ENCODE data around the gene TRDMT1. TPM values are rescaled to one million over a fixed set of nuclear protein-coding genes. Genes with fewer than 3 reads are reported as not detected.

Gene TRDMT1
- total RNA-seq, 1 donor from 2014 or later, result 16.2 TPM

DNA sequence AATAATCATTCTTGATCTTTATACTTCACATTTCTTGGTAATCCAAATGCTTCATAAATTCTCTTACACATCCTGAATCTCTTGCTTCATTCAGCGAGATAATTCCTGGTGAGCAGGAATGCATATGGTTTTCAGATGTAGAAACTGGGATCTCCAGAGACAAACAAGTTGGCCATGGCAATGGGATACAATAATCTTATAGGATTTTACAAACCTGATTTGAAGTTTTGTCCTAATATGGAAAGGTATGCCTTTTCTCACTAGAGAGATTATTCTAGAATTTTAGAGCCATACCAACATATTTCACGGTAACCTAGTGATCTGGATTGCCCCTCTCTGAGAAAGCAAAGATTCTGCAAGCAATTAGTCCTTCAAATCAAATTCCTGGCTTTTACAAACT lies 13.1 kb upstream of the TRDMT1 start:
- no peak overlapping the region for H3K4me3 ChIP-seq (ENCODE audit: low read length in 3 of 3)
- H3K27ac ChIP-seq (ENCODE audit: low read depth, low read length), result peak overlapping the region; percentile 43
- peaks cover 0 to 8% (median 3%) of the 10 kb centered on the region in 3 donors for H3K4me1 ChIP-seq (ENCODE audit: control insufficient read depth in 3 of 3, insufficient read depth in 3 of 3, low read length in 3 of 3)
- no peaks in the 10 kb centered on the region for H3K36me3 ChIP-seq (ENCODE audit: control insufficient read depth in 3 of 3, insufficient read depth in 3 of 3, low read length in 3 of 3)
- H3K9ac ChIP-seq (ENCODE audit: low read depth in 1 of 3, low read length in 3 of 3), result no peak overlapping the region
- no peaks in the 10 kb centered on the region for H3K9me3 ChIP-seq (ENCODE audit: control insufficient read depth in 3 of 3, low read length in 3 of 3)
- H3K27me3 ChIP-seq (ENCODE audit: control insufficient read depth in 3 of 3, insufficient read depth in 3 of 3, low read length in 3 of 3), result no peaks in the 10 kb centered on the region

DNA sequence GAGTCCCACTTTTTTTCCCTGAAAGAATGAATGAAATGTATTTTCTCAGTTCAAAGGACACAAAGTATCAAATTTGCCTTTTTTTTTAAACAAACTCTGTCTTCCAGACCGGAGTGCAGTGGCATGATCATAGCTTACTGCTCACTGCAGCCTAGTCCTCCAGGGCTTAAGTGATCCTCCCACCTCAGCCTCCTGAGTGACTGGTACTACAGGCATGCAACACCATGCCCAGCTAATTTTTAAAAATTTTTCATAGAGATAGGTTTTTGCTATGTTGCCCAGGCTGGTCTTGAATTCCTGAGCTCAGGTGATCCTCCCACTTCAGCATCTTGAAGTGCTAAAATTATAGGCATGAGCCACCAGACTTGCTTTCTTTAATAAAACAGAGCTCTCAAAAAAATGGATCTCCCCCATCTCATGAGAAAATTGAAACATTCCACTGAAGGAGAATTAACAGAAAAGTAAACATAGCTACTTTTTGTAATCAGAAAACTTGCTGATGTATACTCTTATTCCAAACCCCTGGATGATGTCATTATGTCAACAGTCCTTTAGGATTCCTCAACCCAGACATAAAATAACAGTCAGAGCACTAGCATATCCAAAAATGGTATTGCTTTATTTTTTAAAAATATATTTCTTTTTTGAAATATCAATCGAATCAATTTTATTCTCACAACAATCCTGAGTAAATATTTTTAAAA lies 12.3 kb upstream of the TRDMT1 start:
- Histone ChIP-seq H3K27me3 (ENCODE audit: control insufficient read depth in 3 of 3, insufficient read depth in 3 of 3, low read length in 3 of 3) (no peaks in the 10 kb centered on the region), H3K36me3 (ENCODE audit: control insufficient read depth in 3 of 3, insufficient read depth in 3 of 3, low read length in 3 of 3) (no peaks in the 10 kb centered on the region), H3K27ac (ENCODE audit: low read depth, low read length) (no peak overlapping the region), H3K9me3 (ENCODE audit: control insufficient read depth in 3 of 3, low read length in 3 of 3) (no peaks in the 10 kb centered on the region), H3K4me1 (ENCODE audit: control insufficient read depth in 3 of 3, insufficient read depth in 3 of 3, low read length in 3 of 3) (peaks cover 0 to 8% (median 3%) of the 10 kb centered on the region in 3 donors), H3K4me3 (ENCODE audit: low read length in 3 of 3) (no peak overlapping the region), H3K9ac (ENCODE audit: low read depth in 1 of 3, low read length in 3 of 3) (no peak overlapping the region)

DNA sequence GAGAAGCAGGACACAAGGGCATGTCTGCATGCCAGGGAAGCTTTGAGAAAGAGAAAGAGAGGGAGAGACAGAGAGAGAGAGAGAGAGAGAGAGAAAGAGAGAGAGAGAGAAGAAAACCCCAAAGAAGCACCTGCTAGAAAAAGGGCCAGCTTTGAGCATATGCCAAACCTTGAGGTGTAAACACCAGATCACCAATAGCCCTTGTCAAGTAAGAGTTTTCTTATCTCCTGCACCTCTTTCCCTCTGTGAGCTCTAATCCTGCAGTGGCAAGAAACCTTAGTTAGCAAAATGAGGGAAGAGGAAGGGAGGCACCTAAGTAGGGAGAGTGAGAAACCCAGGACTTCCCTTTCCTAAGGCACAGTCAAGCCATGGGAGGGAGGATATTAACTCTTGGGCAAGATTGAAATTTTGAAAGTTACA lies 11.3 kb upstream of the TRDMT1 start:
- Histone ChIP-seq H3K9me3 (ENCODE audit: control insufficient read depth in 3 of 3, low read length in 3 of 3) (no peaks in the 10 kb centered on the region), H3K4me1 (ENCODE audit: control insufficient read depth in 3 of 3, insufficient read depth in 3 of 3, low read length in 3 of 3) (peaks cover 0 to 8% (median 3%) of the 10 kb centered on the region in 3 donors), H3K4me3 (ENCODE audit: low read length in 3 of 3) (no peak overlapping the region)

DNA sequence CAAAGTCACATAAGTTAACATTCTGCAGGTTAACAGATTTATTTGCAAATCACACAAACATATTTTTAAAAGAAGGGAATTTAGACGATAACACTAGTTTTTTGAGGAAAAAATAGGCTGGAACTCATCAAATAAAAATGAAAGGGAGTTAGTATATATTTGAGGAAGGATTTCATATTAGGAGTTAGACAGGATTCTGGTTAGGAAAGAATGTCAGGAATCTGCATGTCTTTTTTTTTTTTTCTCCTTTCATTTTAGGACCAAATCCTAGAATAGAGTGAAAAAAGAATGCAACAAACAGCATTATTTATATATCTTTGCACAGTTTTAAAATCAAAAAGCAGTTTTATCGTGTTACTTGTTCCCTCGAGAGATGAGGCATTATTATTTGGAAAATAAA lies 8.9 kb upstream of the TRDMT1 start:
- Histone ChIP-seq H3K9me3 (ENCODE audit: control insufficient read depth in 3 of 3, low read length in 3 of 3) (no peaks in the 10 kb centered on the region), H3K4me3 (ENCODE audit: low read length in 3 of 3) (no peak overlapping the region), H3K27me3 (ENCODE audit: control insufficient read depth in 3 of 3, insufficient read depth in 3 of 3, low read length in 3 of 3) (no peaks in the 10 kb centered on the region), H3K27ac (ENCODE audit: low read depth, low read length) (no peak overlapping the region), H3K4me1 (ENCODE audit: control insufficient read depth in 3 of 3, insufficient read depth in 3 of 3, low read length in 3 of 3) (peaks cover 0 to under 1% (median 0%) of the 10 kb centered on the region in 3 donors), H3K9ac (ENCODE audit: low read depth in 1 of 3, low read length in 3 of 3) (no peak overlapping the region), H3K36me3 (ENCODE audit: control insufficient read depth in 3 of 3, insufficient read depth in 3 of 3, low read length in 3 of 3) (no peaks in the 10 kb centered on the region)

More for the DNA sequence above, 11.3 kb upstream of the TRDMT1 start:
- H3K27ac ChIP-seq (ENCODE audit: low read depth, low read length), result no peak overlapping the region
- H3K27me3 ChIP-seq (ENCODE audit: control insufficient read depth in 3 of 3, insufficient read depth in 3 of 3, low read length in 3 of 3), result no peaks in the 10 kb centered on the region
- no peak overlapping the region for H3K9ac ChIP-seq (ENCODE audit: low read depth in 1 of 3, low read length in 3 of 3)
- H3K36me3 ChIP-seq (ENCODE audit: control insufficient read depth in 3 of 3, insufficient read depth in 3 of 3, low read length in 3 of 3), result no peaks in the 10 kb centered on the region

DNA sequence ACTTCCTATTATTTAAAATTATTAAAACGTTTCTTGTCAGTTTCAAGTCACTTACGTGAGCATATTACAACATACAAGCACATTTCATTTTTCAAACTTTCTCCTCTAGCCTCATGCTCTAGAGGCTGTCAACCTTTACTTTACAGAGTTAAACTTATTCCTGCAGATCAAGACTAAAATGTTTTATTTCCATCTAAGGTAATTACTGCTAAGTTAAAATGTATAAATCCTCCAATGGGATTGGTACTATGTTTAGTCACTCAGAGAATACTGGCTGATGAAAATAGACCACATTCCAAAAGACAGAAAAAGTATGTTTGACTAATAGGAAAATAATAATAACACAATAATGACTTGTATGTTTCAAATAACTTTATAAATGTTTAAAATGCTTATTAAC lies 8.4 kb upstream of the TRDMT1 start:
- no peaks in the 10 kb centered on the region for H3K4me1 ChIP-seq (ENCODE audit: control insufficient read depth in 3 of 3, insufficient read depth in 3 of 3, low read length in 3 of 3)
- H3K27ac ChIP-seq (ENCODE audit: low read depth, low read length), result no peak overlapping the region
- H3K9ac ChIP-seq (ENCODE audit: low read depth in 1 of 3, low read length in 3 of 3), result no peak overlapping the region
- H3K27me3 ChIP-seq (ENCODE audit: control insufficient read depth in 3 of 3, insufficient read depth in 3 of 3, low read length in 3 of 3), result no peaks in the 10 kb centered on the region
- H3K4me3 ChIP-seq (ENCODE audit: low read length in 3 of 3), result no peak overlapping the region
- no peaks in the 10 kb centered on the region for H3K36me3 ChIP-seq (ENCODE audit: control insufficient read depth in 3 of 3, insufficient read depth in 3 of 3, low read length in 3 of 3)
- no peaks in the 10 kb centered on the region for H3K9me3 ChIP-seq (ENCODE audit: control insufficient read depth in 3 of 3, low read length in 3 of 3)

DNA sequence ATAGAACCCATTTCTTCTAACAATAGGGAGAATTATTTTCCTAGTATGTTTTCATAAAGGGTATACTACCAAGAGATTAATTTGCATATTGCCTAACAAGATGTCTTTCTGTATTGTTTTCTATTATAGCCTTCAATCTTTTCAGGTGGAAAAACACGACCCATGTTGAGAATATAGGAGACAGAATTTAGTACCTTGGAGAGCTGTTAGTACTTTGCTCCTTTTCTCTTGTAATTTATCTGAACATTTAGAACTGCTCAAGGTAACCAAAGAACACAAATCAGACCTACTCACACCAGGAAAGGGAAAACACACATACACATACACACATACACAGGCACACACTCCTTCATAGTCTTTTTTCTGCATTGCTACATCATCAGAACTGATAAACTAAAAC lies 7.8 kb upstream of the TRDMT1 start:
- Histone ChIP-seq H3K27me3 (ENCODE audit: control insufficient read depth in 3 of 3, insufficient read depth in 3 of 3, low read length in 3 of 3) (no peaks in the 10 kb centered on the region), H3K36me3 (ENCODE audit: control insufficient read depth in 3 of 3, insufficient read depth in 3 of 3, low read length in 3 of 3) (no peaks in the 10 kb centered on the region), H3K4me3 (ENCODE audit: low read length in 3 of 3) (no peak overlapping the region), H3K9me3 (ENCODE audit: control insufficient read depth in 3 of 3, low read length in 3 of 3) (no peaks in the 10 kb centered on the region), H3K9ac (ENCODE audit: low read depth in 1 of 3, low read length in 3 of 3) (no peak overlapping the region), H3K4me1 (ENCODE audit: control insufficient read depth in 3 of 3, insufficient read depth in 3 of 3, low read length in 3 of 3) (no peaks in the 10 kb centered on the region), H3K27ac (ENCODE audit: low read depth, low read length) (no peak overlapping the region)

DNA sequence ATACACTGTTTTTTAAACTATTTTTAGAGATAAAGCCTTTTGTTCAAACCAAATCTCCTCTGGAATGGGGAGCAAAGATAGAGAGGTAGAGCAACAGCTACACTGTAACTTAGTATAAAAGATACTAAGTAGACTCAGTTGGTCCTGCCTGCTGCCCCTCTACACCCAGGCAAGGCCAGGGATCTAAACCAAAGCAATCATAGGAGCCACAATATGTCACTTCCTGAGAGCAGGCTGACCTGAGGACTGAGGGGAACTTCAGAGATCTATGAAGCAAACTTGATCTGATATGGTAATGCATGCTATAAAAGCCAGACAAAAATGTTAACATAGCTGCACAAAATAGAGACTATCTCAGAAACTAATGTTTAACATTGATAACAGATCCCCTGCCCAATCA lies 7.0 kb upstream of the TRDMT1 start:
- Histone ChIP-seq H3K4me3 (ENCODE audit: low read length in 3 of 3) (no peak overlapping the region), H3K27ac (ENCODE audit: low read depth, low read length) (no peak overlapping the region), H3K9ac (ENCODE audit: low read depth in 1 of 3, low read length in 3 of 3) (no peak overlapping the region), H3K9me3 (ENCODE audit: control insufficient read depth in 3 of 3, low read length in 3 of 3) (no peaks in the 10 kb centered on the region), H3K27me3 (ENCODE audit: control insufficient read depth in 3 of 3, insufficient read depth in 3 of 3, low read length in 3 of 3) (no peaks in the 10 kb centered on the region), H3K4me1 (ENCODE audit: control insufficient read depth in 3 of 3, insufficient read depth in 3 of 3, low read length in 3 of 3) (no peaks in the 10 kb centered on the region), H3K36me3 (ENCODE audit: control insufficient read depth in 3 of 3, insufficient read depth in 3 of 3, low read length in 3 of 3) (no peaks in the 10 kb centered on the region)

DNA sequence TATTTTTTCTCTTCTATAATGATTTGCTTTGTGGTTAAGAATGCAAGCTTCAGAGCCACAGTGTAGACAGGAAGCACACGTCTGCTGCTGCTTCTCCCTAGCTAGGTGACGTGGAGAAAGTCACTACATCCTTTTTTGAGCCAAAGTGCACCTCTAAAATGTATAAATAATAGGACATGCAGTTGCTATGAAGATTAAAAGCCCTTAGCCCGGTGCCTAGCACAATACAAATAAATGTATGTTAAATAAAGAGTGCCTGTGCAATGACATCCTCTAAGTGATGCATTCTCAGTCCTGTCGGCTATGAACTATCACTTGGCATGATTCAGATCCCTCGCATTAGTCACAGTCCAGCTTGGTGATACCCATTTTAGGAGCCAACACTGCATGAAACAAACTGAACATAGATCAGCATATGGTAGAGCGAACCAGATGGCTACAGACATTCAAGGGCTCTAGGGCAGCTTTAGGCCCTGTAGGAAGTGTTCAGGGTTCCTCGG lies 4.8 kb upstream of the TRDMT1 start:
- H3K36me3 ChIP-seq (ENCODE audit: control insufficient read depth in 3 of 3, insufficient read depth in 3 of 3, low read length in 3 of 3), result no peaks in the 10 kb centered on the region
- no peak overlapping the region for H3K4me3 ChIP-seq (ENCODE audit: low read length in 3 of 3)
- no peaks in the 10 kb centered on the region for H3K27me3 ChIP-seq (ENCODE audit: control insufficient read depth in 3 of 3, insufficient read depth in 3 of 3, low read length in 3 of 3)
- H3K9ac ChIP-seq (ENCODE audit: low read depth in 1 of 3, low read length in 3 of 3), result no peak overlapping the region
- H3K4me1 ChIP-seq (ENCODE audit: control insufficient read depth in 3 of 3, insufficient read depth in 3 of 3, low read length in 3 of 3), result peaks cover 0 to 4% (median 3%) of the 10 kb centered on the region in 3 donors
- no peaks in the 10 kb centered on the region for H3K9me3 ChIP-seq (ENCODE audit: control insufficient read depth in 3 of 3, low read length in 3 of 3)
- no peak overlapping the region for H3K27ac ChIP-seq (ENCODE audit: low read depth, low read length)

DNA sequence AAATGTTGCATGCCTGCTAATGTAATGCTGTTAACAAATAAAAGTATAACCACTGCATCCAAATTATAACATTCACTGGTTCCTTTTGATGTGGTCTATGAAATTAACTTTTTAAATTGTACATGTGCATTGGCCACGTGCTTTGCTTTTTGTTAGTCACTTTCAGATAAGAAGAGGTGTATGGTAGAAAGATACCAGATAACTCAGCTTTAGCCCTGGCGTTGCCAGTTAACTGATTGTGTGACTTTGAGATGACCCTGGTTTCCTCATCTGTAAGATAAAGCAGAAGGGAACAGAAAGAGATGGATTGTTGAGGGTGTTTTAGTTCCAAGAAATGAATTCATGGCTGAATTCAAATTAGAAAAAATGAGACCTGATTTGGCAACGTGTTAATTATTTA lies 1.9 kb upstream of the TRDMT1 start:
- no peaks in the 10 kb centered on the region for H3K27me3 ChIP-seq (ENCODE audit: control insufficient read depth in 3 of 3, insufficient read depth in 3 of 3, low read length in 3 of 3)
- H3K4me3 ChIP-seq (ENCODE audit: low read length in 3 of 3), result no peak overlapping the region
- peaks cover 9 to 16% (median 11%) of the 10 kb centered on the region in 3 donors for H3K4me1 ChIP-seq (ENCODE audit: control insufficient read depth in 3 of 3, insufficient read depth in 3 of 3, low read length in 3 of 3)
- no peak overlapping the region for H3K27ac ChIP-seq (ENCODE audit: low read depth, low read length)
- H3K9ac ChIP-seq (ENCODE audit: low read depth in 1 of 3, low read length in 3 of 3), result no peak overlapping the region
- H3K9me3 ChIP-seq (ENCODE audit: control insufficient read depth in 3 of 3, low read length in 3 of 3), result no peaks in the 10 kb centered on the region
- no peaks in the 10 kb centered on the region for H3K36me3 ChIP-seq (ENCODE audit: control insufficient read depth in 3 of 3, insufficient read depth in 3 of 3, low read length in 3 of 3)

DNA sequence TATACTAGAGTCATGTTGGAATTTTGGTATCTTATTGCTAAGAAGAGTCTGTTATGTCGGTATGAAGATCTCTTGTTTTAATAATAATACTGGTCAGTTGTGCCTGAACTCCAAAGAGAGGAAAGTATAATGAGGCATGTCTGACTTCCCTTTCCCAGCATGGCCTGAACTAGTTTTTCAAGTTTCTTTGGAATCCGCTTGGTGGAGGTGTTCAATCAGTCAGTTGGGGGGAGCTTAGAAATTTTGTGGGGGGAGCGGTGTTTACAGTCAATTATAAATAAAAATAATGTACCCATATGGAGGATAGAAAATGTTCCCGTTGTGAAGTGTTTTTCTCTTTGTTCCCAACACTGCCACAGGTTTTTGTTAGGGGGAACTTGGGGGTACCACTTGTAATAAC lies 1.5 kb upstream of the TRDMT1 start:
- peaks cover 9 to 16% (median 11%) of the 10 kb centered on the region in 3 donors for H3K4me1 ChIP-seq (ENCODE audit: control insufficient read depth in 3 of 3, insufficient read depth in 3 of 3, low read length in 3 of 3)
- no peak overlapping the region for H3K27ac ChIP-seq (ENCODE audit: low read depth, low read length)

More for the DNA sequence above, 1.5 kb upstream of the TRDMT1 start:
- Histone ChIP-seq H3K36me3 (ENCODE audit: control insufficient read depth in 3 of 3, insufficient read depth in 3 of 3, low read length in 3 of 3) (no peaks in the 10 kb centered on the region), H3K4me3 (ENCODE audit: low read length in 3 of 3) (no peak overlapping the region), H3K27me3 (ENCODE audit: control insufficient read depth in 3 of 3, insufficient read depth in 3 of 3, low read length in 3 of 3) (no peaks in the 10 kb centered on the region), H3K9me3 (ENCODE audit: control insufficient read depth in 3 of 3, low read length in 3 of 3) (no peaks in the 10 kb centered on the region), H3K9ac (ENCODE audit: low read depth in 1 of 3, low read length in 3 of 3) (no peak overlapping the region)

All from skeletal muscle tissue (tissue), 4 donors.